Hematopoietic multipotent progenitor cell (in vitro differentiated cells): Measurements from ENCODE around the gene DCTD. TPM values are rescaled to one million over a fixed set of nuclear protein-coding genes. Genes with fewer than 3 reads are reported as not detected.

ENCODE experiments used
- DNase-seq, 3 donors: peaks; one replicate each; pipeline ENCODE4 v3.0.0-alpha.2; 2011 to 2015; ENCODE audit warnings: low read depth in 2 of 3, low spot score in 2 of 3
- total RNA-seq: library from RNA; depleted of rRNA; stranded (reverse); fragments of >200 nt; gene quantifications from one replicate; pipeline ENCODE4 v1.2.3, GENCODE V29; 2012

Gene DCTD
- 62.5 TPM for total RNA-seq

DNA sequence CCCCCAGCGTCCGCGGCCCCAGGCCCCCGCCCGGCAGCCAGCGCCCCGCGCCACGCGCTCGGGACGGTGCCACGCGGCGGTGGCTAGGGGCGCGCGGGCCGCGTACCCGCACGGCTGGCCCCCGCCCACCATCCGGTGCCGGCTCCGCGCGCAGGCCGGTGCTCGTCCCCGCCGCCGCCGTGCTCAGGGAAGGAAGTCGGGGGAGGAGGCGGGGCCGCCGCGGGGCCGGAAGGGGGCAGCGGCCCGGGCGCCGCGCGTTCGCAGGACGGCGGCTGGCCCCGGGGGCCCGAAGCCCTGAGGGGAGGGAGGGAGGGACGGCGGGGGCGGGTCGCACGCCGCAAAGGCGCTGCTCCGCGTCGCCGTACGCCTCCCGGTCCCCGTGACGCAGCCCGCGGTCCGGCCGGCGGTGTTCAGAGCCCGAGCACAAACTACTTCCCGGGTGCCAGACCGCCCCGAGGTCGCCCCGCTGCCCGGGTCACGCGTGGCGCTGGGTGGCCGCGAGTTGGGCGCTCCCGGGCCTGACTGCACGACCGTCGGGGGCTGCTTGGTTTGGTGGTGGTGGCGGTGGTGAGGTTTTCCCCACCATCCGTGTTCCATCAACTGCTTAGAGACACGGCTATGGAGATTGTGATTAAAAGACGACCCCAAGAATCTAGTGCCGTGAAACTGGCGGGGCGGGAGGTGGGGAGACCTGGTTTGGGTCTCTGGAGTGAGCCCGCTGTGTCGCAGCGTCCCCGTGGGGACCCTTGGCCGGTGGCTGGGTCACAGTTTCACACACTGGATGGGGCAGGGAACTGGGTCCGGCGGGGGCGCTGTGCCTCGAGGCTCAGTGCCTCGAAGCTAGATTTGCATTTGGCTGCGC, at the start of gene DCTD:
Gene DCTD (minus strand): TSS at position 205 of the 862 bp plus-strand sequence. CDS start 1,818 bp downstream, outside the sequence.
- peak; percentile 48 to 82 (median 80) for DNase-seq

DNA sequence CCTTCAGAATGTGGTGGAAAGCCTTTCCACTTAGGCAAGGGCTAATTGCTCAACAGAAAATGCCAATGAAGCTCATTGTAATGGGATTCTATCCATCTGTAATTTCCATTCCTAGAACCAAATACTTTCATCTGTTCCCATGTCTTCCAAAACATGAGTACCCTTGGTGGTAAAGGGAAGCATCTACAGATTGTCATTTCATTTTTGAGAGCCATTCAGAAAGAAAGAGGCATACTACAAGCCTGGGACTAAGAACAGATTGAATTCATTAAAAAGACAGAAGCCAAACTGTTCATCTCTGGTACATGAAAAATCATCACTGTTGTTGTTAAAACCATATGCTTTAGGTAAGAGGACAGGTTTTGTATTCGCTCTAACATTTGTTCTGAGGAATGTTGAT, 43.6 kb upstream of the DCTD start:
- no peak for DNase-seq

DNA sequence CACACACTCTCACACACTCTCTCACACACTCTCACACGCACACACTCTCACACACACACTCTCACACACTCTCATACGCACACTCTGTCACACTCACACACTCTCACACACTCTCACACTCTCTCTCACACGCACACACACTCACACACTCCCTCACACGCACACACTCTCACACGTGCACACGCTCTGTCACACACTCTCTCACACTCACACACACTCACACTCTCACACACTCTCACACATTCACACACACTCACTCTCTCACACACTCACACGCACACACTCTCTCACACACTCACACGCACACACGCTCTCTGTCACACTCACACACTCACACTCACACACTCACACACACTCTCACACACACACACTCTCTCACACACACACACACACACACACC, 43.0 kb upstream of the DCTD start:
- no peak for DNase-seq

DNA sequence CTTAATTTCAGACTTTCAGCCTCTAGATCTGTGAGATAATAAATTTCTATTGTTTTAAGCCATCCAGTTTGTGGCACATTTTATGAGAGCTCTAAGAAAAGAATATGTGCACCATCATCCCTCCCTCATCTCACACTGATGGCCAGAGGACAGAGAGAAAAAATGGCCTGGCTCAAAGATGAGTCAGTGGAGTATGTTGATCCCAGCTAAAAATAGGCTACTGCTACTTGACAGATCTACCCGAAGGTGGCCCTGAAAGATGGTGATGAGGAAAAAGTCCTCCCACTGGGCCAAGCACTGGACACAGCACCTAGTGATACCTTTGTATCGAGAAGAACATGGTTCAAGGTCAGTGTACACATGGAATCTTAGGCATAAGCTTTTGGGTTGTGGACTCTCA, 38.2 kb upstream of the DCTD start:
- DNase-seq, result no peak

DNA sequence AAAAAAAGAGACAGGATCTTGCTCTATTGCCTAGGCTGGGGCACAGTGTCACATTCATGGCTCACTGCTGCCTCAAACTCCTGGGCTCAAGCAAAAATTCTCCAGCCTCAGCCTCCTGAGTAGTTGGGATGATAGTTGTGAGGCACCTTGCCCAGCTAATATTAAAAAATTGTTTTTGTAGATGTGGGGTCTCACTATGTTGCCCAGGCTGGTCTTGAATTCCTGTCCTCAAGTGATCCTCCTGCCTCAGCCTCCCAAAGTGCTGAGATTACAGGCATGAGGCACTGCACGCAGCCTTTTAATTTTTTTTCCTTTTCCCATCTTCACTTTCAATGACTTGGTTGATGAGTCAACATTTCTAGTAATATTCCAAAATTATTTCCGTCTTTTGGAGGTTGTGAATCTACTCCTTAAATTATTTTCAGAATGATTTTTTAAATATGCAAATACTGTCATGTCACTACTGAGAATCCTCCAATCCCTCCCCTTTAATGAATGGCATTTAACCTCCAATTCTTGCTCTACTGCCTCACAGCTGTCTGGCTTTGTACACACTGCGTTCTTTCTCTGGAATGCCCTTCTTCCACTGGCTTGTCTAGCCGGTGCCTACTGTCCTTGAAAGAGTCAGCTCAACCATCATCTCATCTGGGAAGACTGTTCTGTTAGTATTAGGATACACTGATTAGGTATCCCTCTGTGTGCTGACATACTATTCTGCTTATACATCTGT, 27.5 kb upstream of the DCTD start:
- no peak for DNase-seq

DNA sequence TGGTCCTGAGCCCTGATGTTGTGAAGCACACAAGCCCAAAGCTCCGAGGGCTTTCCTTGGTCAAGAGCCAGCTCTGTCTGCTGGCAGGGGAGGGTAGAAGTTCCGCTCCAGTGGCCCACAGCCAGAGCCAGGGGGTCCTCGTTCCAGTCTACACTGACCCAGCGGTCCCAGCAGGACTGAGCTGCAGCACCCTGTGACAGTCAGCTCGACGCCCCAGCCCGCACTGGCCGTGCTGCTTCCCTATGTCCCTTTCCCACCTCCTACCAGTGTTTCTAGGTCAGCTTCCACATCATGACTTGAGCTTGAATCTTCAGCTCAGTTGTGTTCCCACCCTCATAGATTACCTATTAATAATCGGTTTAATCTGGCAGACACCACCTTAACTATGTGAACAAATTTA, 22.5 kb upstream of the DCTD start:
- DNase-seq, result no peak

DNA sequence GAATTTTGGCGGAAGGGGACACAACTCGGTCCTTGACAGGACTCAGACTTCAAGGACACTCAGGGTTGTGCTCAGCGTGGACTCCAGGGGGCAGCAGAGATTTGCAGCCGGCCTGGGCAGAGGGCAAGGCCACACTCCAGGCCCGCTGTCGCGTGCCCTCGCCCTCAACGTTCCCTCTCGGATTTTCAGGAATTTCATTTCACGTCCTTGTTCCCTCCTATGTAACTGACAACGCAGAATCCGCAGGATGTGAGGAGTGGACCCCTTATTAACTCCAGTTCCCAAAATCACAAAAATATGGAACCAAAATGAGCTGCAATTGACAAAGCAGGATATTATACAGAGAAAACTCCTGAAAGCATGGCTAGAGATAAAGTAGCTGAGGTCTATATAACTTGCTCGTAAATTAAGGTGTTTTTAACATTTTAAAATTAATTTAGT, 21.0 kb upstream of the DCTD start:
- peak in 2 of 3 donors; percentile 62 to 76 for DNase-seq

DNA sequence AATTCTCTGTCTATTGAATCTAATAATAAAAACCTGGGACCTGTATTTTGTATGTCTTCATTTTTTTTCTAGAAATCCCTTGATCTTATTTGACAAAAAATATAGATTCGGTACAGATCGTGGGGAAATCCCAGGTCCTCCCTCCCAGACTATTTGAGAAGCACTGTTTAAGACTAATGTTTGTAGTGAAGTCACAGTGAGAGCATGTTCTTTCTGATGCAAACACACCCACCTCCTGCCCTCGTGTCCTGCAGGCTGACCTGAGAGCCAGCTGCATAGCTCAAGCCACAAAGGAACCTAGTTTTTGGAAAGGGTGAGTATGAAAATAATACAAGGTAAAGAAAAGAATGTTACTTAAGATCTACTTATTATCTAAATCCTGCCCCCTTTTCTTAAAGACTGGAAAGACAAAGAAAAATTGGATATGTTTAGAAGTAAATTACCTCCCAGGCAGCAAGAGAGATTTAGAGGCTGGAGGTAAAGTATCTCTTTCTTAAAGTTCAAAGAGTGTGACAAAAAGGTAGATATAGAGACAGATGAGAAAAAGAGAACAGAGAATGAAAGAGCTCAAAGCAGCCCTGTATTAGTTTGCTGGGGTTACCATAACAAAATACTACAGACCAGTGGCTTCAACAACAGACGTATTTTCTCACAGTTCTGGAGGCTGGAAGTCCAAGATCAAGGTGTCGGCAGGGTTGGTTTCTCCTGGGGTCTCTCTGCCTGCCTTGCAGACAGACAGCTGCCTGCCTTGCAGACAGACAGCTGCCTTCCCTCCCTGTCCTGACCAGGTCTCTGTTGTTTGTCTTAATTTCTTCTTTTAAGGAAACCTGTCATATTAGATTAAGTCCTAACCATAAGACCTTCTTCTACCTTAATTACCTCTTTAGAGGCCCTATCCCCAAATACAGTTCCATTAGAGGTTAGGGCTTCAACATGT, 20.4 kb upstream of the DCTD start:
- DNase-seq, result no peak

DNA sequence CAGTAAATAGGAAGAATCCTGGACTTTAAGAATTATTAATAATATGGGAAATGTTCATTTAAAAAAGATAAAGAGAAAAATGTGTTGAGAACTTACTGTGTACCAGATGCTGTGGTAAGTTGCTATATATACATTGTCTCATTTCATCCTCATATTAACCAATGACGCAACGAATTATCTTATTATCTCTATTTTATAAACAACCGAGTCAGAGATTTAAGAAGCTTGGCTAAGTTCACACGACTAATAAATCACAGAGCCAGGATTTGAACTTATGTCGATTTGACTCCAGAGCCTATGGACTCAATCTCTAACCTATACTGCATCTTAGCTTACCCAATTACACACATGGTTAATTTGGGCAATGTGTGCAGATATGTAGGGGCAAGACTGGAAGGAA, 15.5 kb upstream of the DCTD start:
- DNase-seq, result no peak

DNA sequence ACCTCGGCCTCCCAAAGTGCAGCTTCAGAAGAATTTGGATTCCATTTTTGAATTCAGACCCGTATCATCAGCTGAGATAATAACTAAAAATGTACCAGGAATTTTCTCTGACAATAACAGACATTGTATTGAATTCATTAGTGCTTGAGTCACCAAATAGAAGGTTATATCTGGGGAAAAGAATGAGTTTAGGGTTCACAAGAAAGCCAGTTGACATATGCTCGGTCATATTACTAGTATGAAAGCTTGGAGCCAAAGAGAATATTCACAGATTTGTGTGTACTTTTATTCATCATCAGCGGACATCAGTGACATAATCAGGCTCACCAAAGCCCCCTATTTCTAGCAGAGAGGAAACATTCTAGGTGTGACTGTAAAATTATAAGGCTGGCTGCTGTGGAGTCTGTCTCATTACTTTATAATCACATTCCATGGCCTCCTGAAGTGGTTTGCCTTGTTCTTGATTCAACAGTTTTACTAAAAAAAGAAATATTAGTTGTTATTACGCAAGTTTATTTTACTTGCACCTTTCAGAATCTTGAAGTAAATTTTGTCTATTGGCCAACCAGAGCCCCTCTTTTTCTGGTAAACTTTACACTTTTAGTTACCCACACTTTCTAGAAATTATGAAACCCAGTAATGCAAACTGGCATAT, 14.6 kb upstream of the DCTD start:
- no peak for DNase-seq

DNA sequence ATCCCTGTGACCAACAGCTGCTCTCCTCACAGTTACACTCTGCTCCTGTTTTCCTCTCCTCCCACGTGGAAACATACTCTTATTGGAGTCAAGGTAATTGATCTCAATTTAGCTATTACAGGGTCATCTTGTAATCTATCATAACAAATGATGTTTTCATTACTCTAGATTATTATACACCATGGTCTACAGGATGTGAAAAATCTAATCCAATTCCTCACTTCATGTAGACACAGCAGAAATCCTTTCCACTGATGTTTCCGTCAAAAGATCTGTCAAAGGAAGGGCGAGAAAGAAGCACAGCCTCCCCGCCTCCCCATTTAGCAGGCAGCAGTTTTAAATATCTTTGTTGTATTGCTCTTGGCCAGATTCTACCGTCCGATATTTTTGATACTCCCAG, 13.7 kb upstream of the DCTD start:
- DNase-seq, result no peak

DNA sequence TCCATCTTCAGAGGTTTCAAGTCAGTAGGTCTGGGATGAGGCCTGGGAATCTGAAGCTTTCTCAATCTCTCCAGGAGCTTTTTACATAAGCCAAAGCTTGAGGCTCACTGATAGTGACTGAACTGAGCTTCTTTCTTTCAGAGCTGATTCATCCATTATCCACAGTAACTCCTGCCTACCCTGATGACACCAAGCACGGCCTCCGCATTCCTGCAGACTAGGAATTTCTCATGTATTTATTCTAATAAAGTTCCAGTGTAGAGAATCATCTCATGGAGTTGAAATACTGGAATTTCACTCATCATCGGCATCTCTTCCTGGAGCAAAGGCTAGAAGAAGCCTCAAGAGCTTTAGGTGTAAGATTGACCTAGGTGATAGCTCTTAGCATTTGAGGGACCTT, 12.1 kb upstream of the DCTD start:
- DNase-seq, result no peak

DNA sequence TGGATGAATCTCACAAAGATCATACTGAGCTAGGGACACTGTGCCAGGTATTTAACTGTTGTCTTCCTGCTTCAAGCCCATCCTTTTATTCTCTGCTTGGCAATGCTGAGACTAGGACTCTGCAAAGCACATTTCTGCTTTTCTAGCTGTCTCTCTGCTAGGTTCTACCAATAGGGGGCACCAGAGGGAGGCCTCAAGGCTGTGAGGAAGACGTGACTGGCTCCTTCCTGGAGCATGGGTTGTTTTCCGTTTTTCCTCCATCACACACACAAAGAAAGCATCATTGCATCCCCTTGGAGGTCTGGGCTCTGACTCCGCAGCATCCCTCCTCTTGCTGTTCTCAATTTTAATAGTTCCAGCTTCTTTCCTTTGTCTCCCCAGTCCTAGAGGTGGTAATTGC, 10.9 kb upstream of the DCTD start:
- DNase-seq, result no peak

DNA sequence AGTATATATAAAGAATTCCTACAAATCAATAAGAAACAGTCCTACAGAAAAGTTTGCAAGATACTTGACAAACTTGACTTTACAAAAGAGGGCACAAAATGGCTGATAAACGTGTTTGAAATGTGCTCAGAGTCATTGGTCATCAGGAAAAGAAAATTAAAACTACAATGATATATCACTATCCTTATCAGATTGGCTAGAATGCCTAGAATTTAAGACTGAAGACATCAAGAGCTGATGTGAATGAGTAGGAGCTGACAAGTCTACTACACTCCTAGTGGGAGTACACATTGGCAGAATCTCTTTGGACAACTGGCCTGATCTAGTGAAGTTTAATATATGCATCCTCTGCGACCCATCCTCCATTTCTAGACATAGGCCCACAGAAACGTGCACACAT, 10.3 kb upstream of the DCTD start:
- no peak for DNase-seq

DNA sequence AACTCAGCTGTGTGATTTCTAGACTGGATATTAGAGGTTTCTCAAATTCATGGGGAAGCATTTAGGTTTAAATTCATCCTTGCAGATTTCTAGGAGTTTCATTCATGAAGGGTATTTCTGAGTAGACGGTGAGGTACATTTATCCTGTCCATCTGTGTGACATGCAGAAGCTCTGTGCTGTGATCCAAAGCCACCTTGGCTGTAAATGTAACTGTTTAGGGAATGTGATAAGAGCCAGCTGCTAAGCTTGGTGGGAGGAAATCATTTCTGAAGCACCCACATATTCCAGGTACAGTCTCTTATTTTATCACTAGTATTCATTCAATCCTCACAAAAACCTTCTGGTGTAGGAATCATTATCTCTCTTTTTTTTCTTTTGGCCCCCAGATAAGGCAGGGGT, 8.7 kb upstream of the DCTD start:
- DNase-seq, result no peak

DNA sequence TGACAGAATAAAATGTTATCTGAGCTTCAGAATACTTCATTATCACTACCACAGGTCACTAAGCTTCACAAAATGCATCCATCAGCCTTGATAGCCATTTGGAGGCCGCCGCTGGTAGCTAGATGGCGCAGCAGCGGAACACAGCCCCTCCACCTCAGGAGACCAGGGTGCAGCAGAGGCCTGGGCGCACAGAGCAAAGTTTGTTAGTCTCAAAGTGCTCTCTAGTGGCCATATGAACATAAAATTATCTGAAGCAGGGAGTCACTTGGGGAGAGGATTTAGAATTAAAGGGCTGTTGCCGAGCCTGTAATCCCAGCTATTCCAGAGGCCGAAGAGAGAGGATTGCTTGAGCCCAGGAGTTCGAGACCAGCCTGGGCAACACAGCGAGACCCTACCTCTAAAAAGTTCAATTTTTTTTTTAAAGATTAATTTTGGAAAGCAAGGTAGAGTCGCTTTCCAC, 8.1 kb upstream of the DCTD start:
- DNase-seq, result peak in 2 of 3 donors; percentile 75 to 86

DNA sequence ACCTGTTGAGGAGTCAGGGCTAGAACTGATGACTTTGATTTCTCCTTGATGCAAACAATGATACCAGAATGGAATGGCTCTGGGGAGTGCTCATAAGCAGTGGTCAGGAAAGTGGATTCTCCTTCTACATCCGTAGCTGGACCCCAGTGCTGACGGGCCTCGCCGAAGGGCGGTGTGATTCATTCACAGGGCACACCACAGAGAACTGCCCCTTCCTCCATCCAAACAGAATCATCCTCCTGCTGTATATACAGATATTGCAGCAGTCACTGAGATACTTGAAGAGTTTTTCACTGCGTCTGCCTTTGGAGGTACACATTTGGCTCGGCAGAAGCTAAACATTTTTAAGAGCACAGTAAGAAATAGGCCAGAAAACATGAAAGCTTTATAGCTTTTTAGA, 7.3 kb upstream of the DCTD start:
- no peak for DNase-seq

DNA sequence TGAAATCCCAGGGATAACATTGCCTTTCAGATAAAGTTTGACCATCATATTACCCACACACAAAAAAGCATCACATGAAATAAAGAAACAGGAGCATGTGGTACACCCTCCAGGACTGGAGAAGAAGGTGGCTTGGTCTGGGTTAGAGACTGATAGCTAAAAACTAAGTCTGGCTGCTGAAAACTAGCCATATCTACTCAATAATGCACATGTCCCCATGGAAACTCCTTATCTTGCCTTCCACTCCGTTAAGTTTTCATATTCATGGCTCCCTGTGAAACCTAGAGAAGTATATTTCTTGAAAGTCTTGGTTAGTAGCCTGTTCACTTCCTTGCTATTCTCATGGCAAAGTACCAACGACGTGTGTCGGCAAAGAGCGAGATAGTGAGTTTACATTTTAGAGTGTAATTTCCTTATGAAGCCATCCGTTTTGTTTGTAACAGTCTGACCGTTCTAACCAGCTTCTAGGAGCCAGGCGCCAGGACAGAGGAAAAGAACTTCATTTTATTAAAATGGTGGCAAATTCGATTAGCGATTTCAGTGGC, 6.7 kb upstream of the DCTD start:
- no peak for DNase-seq

DNA sequence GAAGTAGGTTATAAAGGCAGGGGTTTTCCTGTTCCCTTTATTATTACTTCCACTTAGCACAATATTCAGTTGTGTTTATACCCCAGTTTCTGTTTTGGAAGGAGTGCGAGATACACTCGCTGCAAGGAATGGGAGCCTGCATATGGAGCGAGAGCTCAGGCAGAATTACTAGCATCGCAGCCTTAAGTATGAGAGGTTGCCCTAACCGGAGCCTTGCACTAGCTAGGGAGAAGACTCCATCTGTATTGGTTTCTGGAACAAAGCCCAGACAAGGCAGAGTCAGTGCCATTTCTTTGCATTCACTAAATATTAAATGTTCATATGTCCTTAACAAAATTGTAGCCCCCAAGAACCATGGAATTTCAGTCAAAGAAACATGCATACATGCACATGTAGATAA, 6.2 kb upstream of the DCTD start:
- no peak for DNase-seq
